WTC11 (cell line): ENCODE measurements around the gene SLCO2A1. TPM values are rescaled to one million over a fixed set of nuclear protein-coding genes. Genes with fewer than 3 reads are reported as not detected.

Experiments used
- ATAC-seq: fragments of 200-7000 bp; cut with Tn5 transposase; 2 replicates; pipeline ENCODE4 v1.10.0; 2021; ENCODE audit warnings: mild to moderate bottlenecking, moderate library complexity
- CTCF ChIA-PET: fragments of 300-600 bp; sonication (Branson Sonifier 250); formaldehyde crosslinking; loops from one replicate; lab custom pipeline; 2021; ENCODE audit warnings: antibody characterized with exemption; lab: Charles Lee
- POLR2A ChIA-PET: fragments of 350-600 bp; sonication (Branson Sonifier 250); formaldehyde crosslinking; loops from one replicate; lab custom pipeline; 2021; ENCODE audit warnings: antibody characterized with exemption; lab: Charles Lee
- DNase-seq: peaks from one replicate; pipeline ENCODE4 v3.0.0; 2021; ENCODE audit warnings: low spot score
- H3K27ac Mint-ChIP-seq: 2 replicates; pipeline ENCODE4 v1.8.0; 2021; ENCODE audit warnings: mixed read lengths
- H3K27me3 Mint-ChIP-seq: 2 replicates; pipeline ENCODE4 v1.8.0; 2021; ENCODE audit warnings: low read depth, mild to moderate bottlenecking, moderate library complexity, mixed read lengths
- H3K36me3 Mint-ChIP-seq: 2 replicates; pipeline ENCODE4 v1.8.0; 2021; ENCODE audit warnings: mixed read lengths
- H3K4me1 Mint-ChIP-seq: 2 replicates; pipeline ENCODE4 v1.8.0; 2022; ENCODE audit warnings: mixed read lengths
- H3K4me3 Mint-ChIP-seq: 2 replicates; pipeline ENCODE4 v1.8.0; 2021; ENCODE audit warnings: mild to moderate bottlenecking, moderate library complexity, mixed read lengths
- H3K9me3 Mint-ChIP-seq: 2 replicates; pipeline ENCODE4 v1.8.0; 2021; ENCODE audit warnings: mixed read lengths
- FOXJ3 ChIP-seq: sonication (generic); formaldehyde crosslinking; IDR thresholded peaks from 2 replicates; pipeline ENCODE4 v1.9.0; 2021; ENCODE audit warnings: missing genetic modification reagents, mild to moderate bottlenecking, borderline replicate concordance
- FOXK1 ChIP-seq: sonication (generic); formaldehyde crosslinking; IDR thresholded peaks from 2 replicates; pipeline ENCODE4 v1.8.0; 2022; ENCODE audit warnings: mild to moderate bottlenecking, moderate library complexity, missing genetic modification reagents
- GABPB1 ChIP-seq: sonication (generic); formaldehyde crosslinking; IDR thresholded peaks from 2 replicates; pipeline ENCODE4 v1.8.1; 2023; ENCODE audit warnings: mild to moderate bottlenecking, missing genetic modification reagents
- GTF2I ChIP-seq: fragments of 250-450 bp; sonication (Bioruptor Pico); conservative IDR thresholded peaks from 2 replicates; pipeline ENCODE4 v1.4.0; 2021; ENCODE audit warnings: mild to moderate bottlenecking
- HMGA2 ChIP-seq: fragments of 250-450 bp; sonication (Bioruptor Pico); IDR thresholded peaks from 2 replicates; pipeline ENCODE4 v1.4.0; 2021; ENCODE audit warnings: mild to moderate bottlenecking, moderate library complexity
- MYBL2 ChIP-seq: sonication (generic); formaldehyde crosslinking; IDR thresholded peaks from 2 replicates; pipeline ENCODE4 v1.8.1; 2023; ENCODE audit warnings: mild to moderate bottlenecking, moderate library complexity, missing genetic modification reagents
- NFE2L1 ChIP-seq: sonication (generic); formaldehyde crosslinking; IDR thresholded peaks from 2 replicates; pipeline ENCODE4 v1.8.1; 2023; ENCODE audit warnings: missing genetic modification reagents
- NR3C1 ChIP-seq: sonication (generic); formaldehyde crosslinking; conservative IDR thresholded peaks from 2 replicates; pipeline ENCODE4 v1.8.1; 2023; ENCODE audit warnings: low read depth, mild to moderate bottlenecking, missing genetic modification reagents
- RORB ChIP-seq: fragments of 250-450 bp; sonication (Bioruptor Pico); IDR thresholded peaks from 2 replicates; pipeline ENCODE4 v1.9.0; 2021; ENCODE audit warnings: mild to moderate bottlenecking
- TCF7 ChIP-seq: sonication (generic); formaldehyde crosslinking; IDR thresholded peaks from 2 replicates; pipeline ENCODE4 v1.8.0; 2022; ENCODE audit warnings: mild to moderate bottlenecking, low read depth, missing genetic modification reagents, moderate library complexity
- ZBTB21 ChIP-seq: sonication (generic); formaldehyde crosslinking; IDR thresholded peaks from 2 replicates; pipeline ENCODE4 v1.8.1; 2023; ENCODE audit warnings: mild to moderate bottlenecking, missing genetic modification reagents, borderline replicate concordance
- ZNF219 ChIP-seq: sonication (generic); formaldehyde crosslinking; IDR thresholded peaks from 2 replicates; pipeline ENCODE4 v1.8.0; 2023; ENCODE audit warnings: missing genetic modification reagents, mild to moderate bottlenecking, borderline replicate concordance
- ZNF232 ChIP-seq: sonication (generic); formaldehyde crosslinking; IDR thresholded peaks from 2 replicates; pipeline ENCODE4 v1.8.0; 2022; ENCODE audit warnings: mild to moderate bottlenecking, missing genetic modification reagents
- total RNA-seq: library from RNA; stranded (reverse); gene quantifications from 3 replicates; pipeline ENCODE4 v1.2.3, GENCODE V29; 2021
- TF ChIP-seq, protein P1 (sequence below): sonication (generic); formaldehyde crosslinking; IDR thresholded peaks from 2 replicates; pipeline ENCODE4 v1.8.0; 2022; ENCODE audit warnings: mild to moderate bottlenecking, missing genetic modification reagents
- TF ChIP-seq, protein P2 (sequence below): sonication (generic); formaldehyde crosslinking; IDR thresholded peaks from 2 replicates; pipeline ENCODE4 v1.8.0; 2022; ENCODE audit warnings: mild to moderate bottlenecking, missing genetic modification reagents
- TF ChIP-seq, protein P3 (sequence below): sonication (generic); formaldehyde crosslinking; IDR thresholded peaks from 2 replicates; pipeline ENCODE4 v1.8.0; 2022; ENCODE audit warnings: mild to moderate bottlenecking, missing genetic modification reagents
- TF ChIP-seq, protein P4 (sequence below): fragments of 250-450 bp; sonication (Bioruptor Pico); IDR thresholded peaks from 2 replicates; pipeline ENCODE4 v1.9.0; 2021; ENCODE audit warnings: moderate library complexity, mild to moderate bottlenecking, inconsistent platforms, borderline replicate concordance
- TF ChIP-seq, protein P5 (sequence below): sonication (generic); formaldehyde crosslinking; IDR thresholded peaks from 2 replicates; pipeline ENCODE4 v1.8.0; 2023; ENCODE audit warnings: missing genetic modification reagents, mild to moderate bottlenecking, borderline replicate concordance

Gene SLCO2A1
- total RNA-seq, 1 experiment from 2014 or later, result 3.3 TPM

DNA sequence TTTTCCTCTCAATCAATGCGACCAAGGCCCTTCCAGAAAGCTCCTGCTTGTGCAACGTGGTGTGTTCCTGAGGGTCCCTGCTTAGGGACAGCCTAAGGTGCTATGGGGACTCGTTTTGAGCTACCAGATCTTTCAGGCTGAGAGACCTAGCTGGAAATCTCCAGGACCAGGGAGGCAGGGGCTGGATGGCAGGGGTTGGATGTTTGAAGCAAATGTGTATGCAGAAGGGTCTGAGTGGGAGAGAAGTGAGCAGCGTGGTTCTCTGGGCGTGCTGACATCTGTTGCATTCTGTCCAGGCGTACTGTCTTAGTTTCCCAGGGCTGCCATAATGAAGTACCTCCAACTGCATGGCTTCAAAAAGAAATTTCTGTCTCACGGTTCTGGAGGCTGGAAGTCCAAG is 31.7 kb upstream of the SLCO2A1 start:
- H3K4me1 Mint-ChIP-seq, result peaks cover 8% of the 10 kb centered on the region
- no peak for DNase-seq

DNA sequence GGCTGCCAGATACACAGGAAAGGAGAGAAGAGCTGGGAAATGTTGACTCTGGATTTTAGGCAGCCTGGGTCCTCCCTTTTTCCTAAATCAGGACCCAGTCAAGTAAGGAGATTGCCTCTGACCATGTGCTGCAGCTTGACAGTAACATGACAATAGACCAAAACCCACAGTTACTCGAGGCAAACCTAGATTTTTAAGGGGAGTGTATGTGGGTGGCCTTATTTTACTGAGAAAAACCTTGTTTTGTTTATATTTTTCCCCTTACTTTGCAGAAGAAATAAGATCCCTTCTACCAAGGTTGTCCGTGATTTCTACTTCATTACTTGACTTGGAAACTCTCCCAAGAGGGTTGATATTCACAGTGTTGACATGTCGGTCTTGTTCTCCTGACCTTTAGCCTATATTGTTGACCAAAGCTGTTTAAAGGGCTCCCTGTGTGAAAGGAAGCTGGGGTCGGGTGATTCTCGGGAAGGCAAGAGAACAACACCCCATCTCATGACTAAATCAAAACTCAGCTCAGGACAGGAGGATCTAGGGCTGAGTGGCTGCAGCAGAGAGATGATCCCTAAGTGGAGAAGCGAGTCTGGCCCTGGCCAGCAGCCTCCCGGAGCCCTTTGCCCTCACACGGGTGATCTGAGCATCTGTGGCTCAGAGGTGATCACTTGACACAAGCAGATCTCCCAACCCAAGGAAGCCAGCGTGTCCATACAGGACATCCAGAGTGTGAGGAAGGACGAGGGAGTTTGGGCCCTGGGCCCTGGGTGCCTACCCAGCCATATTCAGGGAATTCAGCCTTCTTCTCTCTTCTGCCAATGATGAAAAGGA is 31.0 kb upstream of the SLCO2A1 start:
- no peaks in the 10 kb centered on the region for H3K36me3 Mint-ChIP-seq
- CTCF ChIA-PET, result interaction anchor here (1.3 to 1.7 kb wide), 2 partner anchors 121 to 130 kb away, joined by 4 to 8 read pairs; no protein-coding TSS in a partner anchor
- ATAC-seq (no peak), DNase-seq (no peak)
- H3K4me1 Mint-ChIP-seq, result peaks cover 10% of the 10 kb centered on the region
- H3K4me3 Mint-ChIP-seq, result no peak overlapping the region
- no peak for TF ChIP-seq HMGA2 (CRISPR knock-in tag)
- no peak for TF ChIP-seq NR3C1 (CRISPR knock-in tag)
- TF ChIP-seq, protein P1, sequence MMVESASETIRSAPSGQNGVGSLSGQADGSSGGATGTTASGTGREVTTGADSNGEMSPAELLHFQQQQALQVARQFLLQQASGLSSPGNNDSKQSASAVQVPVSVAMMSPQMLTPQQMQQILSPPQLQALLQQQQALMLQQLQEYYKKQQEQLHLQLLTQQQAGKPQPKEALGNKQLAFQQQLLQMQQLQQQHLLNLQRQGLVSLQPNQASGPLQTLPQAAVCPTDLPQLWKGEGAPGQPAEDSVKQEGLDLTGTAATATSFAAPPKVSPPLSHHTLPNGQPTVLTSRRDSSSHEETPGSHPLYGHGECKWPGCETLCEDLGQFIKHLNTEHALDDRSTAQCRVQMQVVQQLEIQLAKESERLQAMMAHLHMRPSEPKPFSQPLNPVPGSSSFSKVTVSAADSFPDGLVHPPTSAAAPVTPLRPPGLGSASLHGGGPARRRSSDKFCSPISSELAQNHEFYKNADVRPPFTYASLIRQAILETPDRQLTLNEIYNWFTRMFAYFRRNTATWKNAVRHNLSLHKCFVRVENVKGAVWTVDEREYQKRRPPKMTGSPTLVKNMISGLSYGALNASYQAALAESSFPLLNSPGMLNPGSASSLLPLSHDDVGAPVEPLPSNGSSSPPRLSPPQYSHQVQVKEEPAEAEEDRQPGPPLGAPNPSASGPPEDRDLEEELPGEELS, result no peak
- TF ChIP-seq, protein P2, sequence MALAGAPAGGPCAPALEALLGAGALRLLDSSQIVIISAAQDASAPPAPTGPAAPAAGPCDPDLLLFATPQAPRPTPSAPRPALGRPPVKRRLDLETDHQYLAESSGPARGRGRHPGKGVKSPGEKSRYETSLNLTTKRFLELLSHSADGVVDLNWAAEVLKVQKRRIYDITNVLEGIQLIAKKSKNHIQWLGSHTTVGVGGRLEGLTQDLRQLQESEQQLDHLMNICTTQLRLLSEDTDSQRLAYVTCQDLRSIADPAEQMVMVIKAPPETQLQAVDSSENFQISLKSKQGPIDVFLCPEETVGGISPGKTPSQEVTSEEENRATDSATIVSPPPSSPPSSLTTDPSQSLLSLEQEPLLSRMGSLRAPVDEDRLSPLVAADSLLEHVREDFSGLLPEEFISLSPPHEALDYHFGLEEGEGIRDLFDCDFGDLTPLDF (CRISPR knock-in tag), result no peak
- no peaks in the 10 kb centered on the region; the same call in 1 of the 2 replicates for H3K27me3 Mint-ChIP-seq
- H3K27ac Mint-ChIP-seq, result no peak overlapping the region
- H3K9me3 Mint-ChIP-seq, result no peaks in the 10 kb centered on the region
- POLR2A ChIA-PET, result no interaction called here

More for the DNA sequence above, 31.7 kb upstream of the SLCO2A1 start:
- Mint-ChIP-seq H3K9me3 (no peaks in the 10 kb centered on the region), H3K4me3 (no peak overlapping the region), H3K27me3 (no peaks in the 10 kb centered on the region; the same call in 1 of the 2 replicates), H3K27ac (no peak overlapping the region), H3K36me3 (no peaks in the 10 kb centered on the region)
- ChIA-PET CTCF (interaction anchor here (1.7 kb wide), 1 partner anchor 131 kb away, joined by 8 read pairs; no protein-coding TSS in a partner anchor), POLR2A (no interaction called here)
- no peak for TF ChIP-seq TCF7 (CRISPR knock-in tag)
- no peak for TF ChIP-seq ZNF232 (CRISPR knock-in tag)
- no peak for TF ChIP-seq ZBTB21 (CRISPR knock-in tag)
- TF ChIP-seq GTF2I (CRISPR knock-in tag), result no peak
- TF ChIP-seq NFE2L1 (CRISPR knock-in tag), result no peak
- no peak for TF ChIP-seq FOXK1 (CRISPR knock-in tag)
- no peak for TF ChIP-seq ZNF219
- TF ChIP-seq, protein P3, sequence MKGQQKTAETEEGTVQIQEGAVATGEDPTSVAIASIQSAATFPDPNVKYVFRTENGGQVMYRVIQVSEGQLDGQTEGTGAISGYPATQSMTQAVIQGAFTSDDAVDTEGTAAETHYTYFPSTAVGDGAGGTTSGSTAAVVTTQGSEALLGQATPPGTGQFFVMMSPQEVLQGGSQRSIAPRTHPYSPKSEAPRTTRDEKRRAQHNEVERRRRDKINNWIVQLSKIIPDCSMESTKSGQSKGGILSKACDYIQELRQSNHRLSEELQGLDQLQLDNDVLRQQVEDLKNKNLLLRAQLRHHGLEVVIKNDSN (CRISPR knock-in tag), result no peak
- TF ChIP-seq, protein P4, sequence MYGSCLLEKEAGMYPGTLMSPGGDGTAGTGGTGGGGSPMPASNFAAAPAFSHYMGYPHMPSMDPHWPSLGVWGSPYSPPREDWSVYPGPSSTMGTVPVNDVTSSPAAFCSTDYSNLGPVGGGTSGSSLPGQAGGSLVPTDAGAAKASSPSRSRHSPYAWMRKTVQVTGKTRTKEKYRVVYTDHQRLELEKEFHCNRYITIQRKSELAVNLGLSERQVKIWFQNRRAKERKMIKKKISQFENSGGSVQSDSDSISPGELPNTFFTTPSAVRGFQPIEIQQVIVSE (CRISPR knock-in tag), result no peak
- TF ChIP-seq GABPB1 (CRISPR knock-in tag), result no peak
- TF ChIP-seq MYBL2 (CRISPR knock-in tag), result no peak
- no peak for TF ChIP-seq FOXJ3 (CRISPR knock-in tag)
- TF ChIP-seq, protein P5, sequence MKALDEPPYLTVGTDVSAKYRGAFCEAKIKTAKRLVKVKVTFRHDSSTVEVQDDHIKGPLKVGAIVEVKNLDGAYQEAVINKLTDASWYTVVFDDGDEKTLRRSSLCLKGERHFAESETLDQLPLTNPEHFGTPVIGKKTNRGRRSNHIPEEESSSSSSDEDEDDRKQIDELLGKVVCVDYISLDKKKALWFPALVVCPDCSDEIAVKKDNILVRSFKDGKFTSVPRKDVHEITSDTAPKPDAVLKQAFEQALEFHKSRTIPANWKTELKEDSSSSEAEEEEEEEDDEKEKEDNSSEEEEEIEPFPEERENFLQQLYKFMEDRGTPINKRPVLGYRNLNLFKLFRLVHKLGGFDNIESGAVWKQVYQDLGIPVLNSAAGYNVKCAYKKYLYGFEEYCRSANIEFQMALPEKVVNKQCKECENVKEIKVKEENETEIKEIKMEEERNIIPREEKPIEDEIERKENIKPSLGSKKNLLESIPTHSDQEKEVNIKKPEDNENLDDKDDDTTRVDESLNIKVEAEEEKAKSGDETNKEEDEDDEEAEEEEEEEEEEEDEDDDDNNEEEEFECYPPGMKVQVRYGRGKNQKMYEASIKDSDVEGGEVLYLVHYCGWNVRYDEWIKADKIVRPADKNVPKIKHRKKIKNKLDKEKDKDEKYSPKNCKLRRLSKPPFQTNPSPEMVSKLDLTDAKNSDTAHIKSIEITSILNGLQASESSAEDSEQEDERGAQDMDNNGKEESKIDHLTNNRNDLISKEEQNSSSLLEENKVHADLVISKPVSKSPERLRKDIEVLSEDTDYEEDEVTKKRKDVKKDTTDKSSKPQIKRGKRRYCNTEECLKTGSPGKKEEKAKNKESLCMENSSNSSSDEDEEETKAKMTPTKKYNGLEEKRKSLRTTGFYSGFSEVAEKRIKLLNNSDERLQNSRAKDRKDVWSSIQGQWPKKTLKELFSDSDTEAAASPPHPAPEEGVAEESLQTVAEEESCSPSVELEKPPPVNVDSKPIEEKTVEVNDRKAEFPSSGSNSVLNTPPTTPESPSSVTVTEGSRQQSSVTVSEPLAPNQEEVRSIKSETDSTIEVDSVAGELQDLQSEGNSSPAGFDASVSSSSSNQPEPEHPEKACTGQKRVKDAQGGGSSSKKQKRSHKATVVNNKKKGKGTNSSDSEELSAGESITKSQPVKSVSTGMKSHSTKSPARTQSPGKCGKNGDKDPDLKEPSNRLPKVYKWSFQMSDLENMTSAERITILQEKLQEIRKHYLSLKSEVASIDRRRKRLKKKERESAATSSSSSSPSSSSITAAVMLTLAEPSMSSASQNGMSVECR (CRISPR knock-in tag), result no peak
- no peak for TF ChIP-seq RORB (CRISPR knock-in tag)
- ATAC-seq, result no peak
